HepG2 (cell line): ENCODE measurements around the gene AADACL2. TPM values are rescaled to one million over a fixed set of nuclear protein-coding genes. Genes with fewer than 3 reads are reported as not detected.

ENCODE experiments used
- ATAC-seq: fragments of 200-7000 bp; cut with Tn5 transposase; 3 replicates; pipeline ENCODE4 v1.9.1; 2020; ENCODE audit warnings: mild to moderate bottlenecking, moderate library complexity
- BruUV-seq: library from RNA; stranded (reverse); fragments of 400-500 nt; replicated peaks from 2 replicates; lab custom pipeline; 2021; lab: Mats Ljungman, UMichigan
- CTCF ChIA-PET: fragments of 300-600 bp; formaldehyde crosslinking; extraction: SDS; loops from one replicate; lab custom pipeline; 2021; ENCODE audit warnings: low total read pairs, inconsistent platforms, low intra/inter-chr PET ratio; lab: Yijun Ruan, JAX
- POLR2A ChIA-PET: fragments of 350-600 bp; sonication (Branson Sonifier 250); formaldehyde crosslinking; loops from one replicate; lab custom pipeline; 2020; ENCODE audit warnings: antibody characterized with exemption, inconsistent platforms; lab: Yijun Ruan, JAX
- DNase-seq: peaks from one replicate; pipeline ENCODE4 v3.0.0-alpha.2; 2015; ENCODE audit warnings: low spot score
- FAIRE-seq: peaks from 3 replicates; lab custom pipeline; 2011; peaks lifted over from hg19 to GRCh38; lab: Jason Lieb, UNC
- H2AFZ ChIP-seq: one replicate; pipeline ENCODE4 v1.6.1; 2011; ENCODE audit warnings: low read length, inconsistent platforms
- H3K27ac ChIP-seq: fragments of 300-600 bp; 3 replicates; pipeline ENCODE4 v1.8.0; 2011; ENCODE audit warnings: mixed run types, mild to moderate bottlenecking, mixed read lengths, low read length, inconsistent platforms; ENCODE audit not compliant: insufficient read depth; ENCODE audit errors: extremely low read length
- H3K27me3 ChIP-seq, 2 experiments: fragments of 200-600 bp in 1 of 2; 2 replicates in 1 of 2; 3 replicates in 1 of 2; pipeline versions ENCODE4 v1.6.0 to v1.8.0; 2011; ENCODE audit warnings: low read length in 2 of 2, mild to moderate bottlenecking in 2 of 2, moderate library complexity in 2 of 2, inconsistent platforms in 1 of 2; ENCODE audit not compliant: insufficient read depth in 2 of 2, control insufficient read depth in 1 of 2
- H3K36me3 ChIP-seq, 2 experiments: fragments of 200-600 bp in 1 of 2; replicated peaks in 1 of 2; 2 replicates in 1 of 2; 3 replicates in 1 of 2; pipeline versions ENCODE4 v1.5.1 to v1.8.0; 2011; ENCODE audit warnings: low read length in 2 of 2, inconsistent platforms in 1 of 2; ENCODE audit not compliant: insufficient read depth in 2 of 2, control insufficient read depth in 1 of 2
- H3K4me1 ChIP-seq: 2 replicates; pipeline ENCODE4 v1.5.1; 2012; ENCODE audit warnings: low read length, inconsistent platforms; ENCODE audit not compliant: insufficient read depth
- H3K4me2 ChIP-seq: 2 replicates; pipeline ENCODE4 v1.6.0; 2011; ENCODE audit warnings: low read depth, low read length, inconsistent platforms
- H3K4me3 ChIP-seq, 3 experiments: fragments of 200-600 bp in 1 of 3; sonication (generic), shearing (Covaris generic) in 1 of 3; replicated peaks in 1 of 3; 2 replicates each; pipeline ENCODE4 v1.5.1; 2011 to 2016; ENCODE audit warnings: low read length in 3 of 3, inconsistent platforms in 2 of 3, low read depth in 2 of 3, mild to moderate bottlenecking in 2 of 3, control low read depth in 1 of 3, mixed read lengths in 1 of 3; ENCODE audit not compliant: insufficient read depth in 1 of 3
- H3K79me2 ChIP-seq: one replicate; pipeline ENCODE4 v1.6.1; 2011; ENCODE audit warnings: low read length, inconsistent platforms; ENCODE audit not compliant: insufficient read depth
- H3K9ac ChIP-seq: 2 replicates; pipeline ENCODE4 v1.6.0; 2011; ENCODE audit warnings: mild to moderate bottlenecking, low read depth, low read length, inconsistent platforms; ENCODE audit not compliant: insufficient read depth
- H3K9me3 ChIP-seq: 2 replicates; pipeline ENCODE4 v1.5.1; 2012; ENCODE audit warnings: mild to moderate bottlenecking, low read length
- H4K20me1 ChIP-seq: 2 replicates; pipeline ENCODE4 v1.6.0; 2011; ENCODE audit warnings: inconsistent platforms, mild to moderate bottlenecking, low read length, moderate library complexity; ENCODE audit not compliant: insufficient read depth
- HNRNPK ChIP-seq: fragments of 200-400 bp; formaldehyde crosslinking; IDR thresholded peaks from 2 replicates; pipeline ENCODE4 v1.6.1; 2018; ENCODE audit warnings: low read length, low read depth, moderate library complexity, mild to moderate bottlenecking; ENCODE audit not compliant: poor library complexity, severe bottlenecking
- KLF12 ChIP-seq: sonication (generic); formaldehyde crosslinking; IDR thresholded peaks from 2 replicates; pipeline ENCODE4 v1.4.0; 2020; ENCODE audit warnings: missing genetic modification reagents, borderline replicate concordance
- MYC ChIP-seq: sonication (generic); formaldehyde crosslinking; IDR thresholded peaks from 2 replicates; pipeline ENCODE4 v1.9.0; 2021; ENCODE audit warnings: missing genetic modification reagents, borderline replicate concordance
- NKX3-1 ChIP-seq: sonication (generic); formaldehyde crosslinking; IDR thresholded peaks from 2 replicates; pipeline ENCODE4 v1.5.0; 2020; ENCODE audit warnings: missing genetic modification reagents
- PHF20 ChIP-seq: sonication (generic); formaldehyde crosslinking; IDR thresholded peaks from 2 replicates; pipeline ENCODE4 v1.5.0; 2020; ENCODE audit warnings: mild to moderate bottlenecking, missing genetic modification reagents
- POGZ ChIP-seq: sonication (generic); formaldehyde crosslinking; IDR thresholded peaks from 2 replicates; pipeline ENCODE4 v1.4.0; 2020; ENCODE audit warnings: mild to moderate bottlenecking, missing genetic modification reagents
- ZFP1 ChIP-seq: IDR thresholded peaks from 2 replicates; pipeline ENCODE4 v1.6.1; 2016
- ZFYVE20 ChIP-seq: sonication (generic); formaldehyde crosslinking; IDR thresholded peaks from 2 replicates; pipeline ENCODE4 v1.8.0; 2023; ENCODE audit warnings: low read depth, mild to moderate bottlenecking, moderate library complexity, missing genetic modification reagents, borderline replicate concordance
- ZNF17 ChIP-seq: sonication (generic); formaldehyde crosslinking; IDR thresholded peaks from 2 replicates; pipeline ENCODE4 v1.5.0; 2020; ENCODE audit warnings: mild to moderate bottlenecking, missing genetic modification reagents
- ZNF382 ChIP-seq: sonication (generic); formaldehyde crosslinking; IDR thresholded peaks from 2 replicates; pipeline ENCODE4 v1.5.0; 2020; ENCODE audit warnings: missing genetic modification reagents, mild to moderate bottlenecking, borderline replicate concordance
- ZNF747 ChIP-seq: sonication (generic); formaldehyde crosslinking; IDR thresholded peaks from 2 replicates; pipeline ENCODE4 v1.8.1; 2023; ENCODE audit warnings: missing genetic modification reagents, mild to moderate bottlenecking, borderline replicate concordance
- WGBS: methylation state at CpG from one replicate; pipeline ENCODE4 v1.1.6; 2017; ENCODE audit warnings: low lambda C conversion rate; 5-methylcytosine and 5-hydroxymethylcytosine counted together
- in situ Hi-C: cut with HindIII; loops from 2 replicates; pipeline ENCODE4 v1.10.0; 2017; ENCODE audit warnings: low pct_unique_long_range_greater_than_20kb; ENCODE audit not compliant: extremely low pct_ligation_motif_present
- intact Hi-C: fragments of 100-400 bp; cut with micrococcal nuclease; formaldehyde crosslinking; loops from one replicate; pipeline ENCODE4 v1.10.0; 2022; ENCODE audit not compliant: unreplicated experiment
- polyA plus RNA-seq, 8 experiments: library from polyadenylated mRNA; depleted of rRNA in 3 of 8; stranded (reverse) in 7 of 8; unstranded in 1 of 8; fragments of >200 nt; fragmentation: Illumina TruSeq in 4 of 8; extraction: Trizol in 4 of 8; gene quantifications; 2 replicates each; pipeline versions ENCODE4 v1.2.1 to v1.2.3, GENCODE V29; 2011 to 2016; ENCODE audit warnings: low read depth in 4 of 8, missing spikeins in 1 of 8, mixed read lengths in 1 of 8; ENCODE audit not compliant: insufficient read depth in 1 of 8
- total RNA-seq, 5 experiments: library from RNA; depleted of rRNA; stranded (reverse); fragments of >200 nt; fragmentation: Illumina TruSeq; extraction: Trizol; gene quantifications; 2 replicates each; pipeline ENCODE4 v1.2.3, GENCODE V29; 2016; ENCODE audit warnings: low read depth in 1 of 5
- TF ChIP-seq, protein P1 (sequence below): sonication (generic); formaldehyde crosslinking; IDR thresholded peaks from 2 replicates; pipeline ENCODE4 v1.5.1; 2020; ENCODE audit warnings: missing genetic modification reagents, mild to moderate bottlenecking, borderline replicate concordance
- TF ChIP-seq, protein P2 (sequence below): sonication (generic); formaldehyde crosslinking; IDR thresholded peaks from 2 replicates; pipeline ENCODE4 v1.4.0; 2020; ENCODE audit warnings: missing genetic modification reagents

Gene AADACL2
- total and polyA plus RNA-seq, 2 of the 13 experiments (the other 11 are each of a cell fraction or from before 2014, with no cell fraction given): not detected

DNA sequence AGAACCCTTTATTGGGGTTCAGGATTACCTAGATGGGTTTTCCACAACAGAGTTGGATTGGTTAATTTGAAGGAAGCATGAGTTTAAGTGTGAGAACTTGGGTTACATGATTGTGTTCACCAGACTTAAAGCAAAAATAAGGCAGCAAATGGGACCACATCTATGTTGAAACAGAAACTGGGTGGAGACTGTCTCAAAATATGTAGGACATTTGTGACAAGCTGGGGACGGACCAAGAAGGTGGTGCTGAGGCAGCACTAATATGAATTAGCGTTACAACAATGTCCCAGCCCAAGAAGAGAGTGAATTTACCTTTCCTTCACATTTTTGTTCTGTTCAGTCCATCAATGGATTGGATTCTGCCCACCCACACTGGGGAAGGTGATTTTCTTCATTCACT is 866 bp upstream of the AADACL2 start:
- Histone ChIP-seq H3K27ac (no peak overlapping the region), H3K4me3 (no peak overlapping the region), H3K9ac (no peak overlapping the region), H3K4me2 (no peak overlapping the region), H3K36me3 (no peaks in the 10 kb centered on the region), H3K4me1 (no peaks in the 10 kb centered on the region), H4K20me1 (no peaks in the 10 kb centered on the region), H2AFZ (no peak overlapping the region), H3K9me3 (no peaks in the 10 kb centered on the region), H3K27me3 (no peaks in the 10 kb centered on the region), H3K79me2 (no peaks in the 10 kb centered on the region)
- intact Hi-C loops: no loop called here
- WGBS: 25% methylated on average over 2 of the region's 2 CpGs
- no peak for TF ChIP-seq ZNF382 (CRISPR knock-in tag)
- no peak for TF ChIP-seq NKX3-1 (CRISPR knock-in tag)
- TF ChIP-seq HNRNPK: no peak
- TF ChIP-seq KLF12 (CRISPR knock-in tag): no peak
- TF ChIP-seq ZFYVE20 (CRISPR knock-in tag): no peak
- TF ChIP-seq ZNF17 (CRISPR knock-in tag): no peak
- no peak for TF ChIP-seq POGZ (CRISPR knock-in tag)
- TF ChIP-seq ZFP1 (CRISPR knock-in tag): no peak
- no peak for TF ChIP-seq MYC
- TF ChIP-seq ZNF747 (CRISPR knock-in tag): no peak
- no peak for TF ChIP-seq PHF20 (CRISPR knock-in tag)
- TF ChIP-seq, protein P1, sequence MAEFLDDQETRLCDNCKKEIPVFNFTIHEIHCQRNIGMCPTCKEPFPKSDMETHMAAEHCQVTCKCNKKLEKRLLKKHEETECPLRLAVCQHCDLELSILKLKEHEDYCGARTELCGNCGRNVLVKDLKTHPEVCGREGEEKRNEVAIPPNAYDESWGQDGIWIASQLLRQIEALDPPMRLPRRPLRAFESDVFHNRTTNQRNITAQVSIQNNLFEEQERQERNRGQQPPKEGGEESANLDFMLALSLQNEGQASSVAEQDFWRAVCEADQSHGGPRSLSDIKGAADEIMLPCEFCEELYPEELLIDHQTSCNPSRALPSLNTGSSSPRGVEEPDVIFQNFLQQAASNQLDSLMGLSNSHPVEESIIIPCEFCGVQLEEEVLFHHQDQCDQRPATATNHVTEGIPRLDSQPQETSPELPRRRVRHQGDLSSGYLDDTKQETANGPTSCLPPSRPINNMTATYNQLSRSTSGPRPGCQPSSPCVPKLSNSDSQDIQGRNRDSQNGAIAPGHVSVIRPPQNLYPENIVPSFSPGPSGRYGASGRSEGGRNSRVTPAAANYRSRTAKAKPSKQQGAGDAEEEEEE (CRISPR knock-in tag): no peak
- TF ChIP-seq, protein P2, sequence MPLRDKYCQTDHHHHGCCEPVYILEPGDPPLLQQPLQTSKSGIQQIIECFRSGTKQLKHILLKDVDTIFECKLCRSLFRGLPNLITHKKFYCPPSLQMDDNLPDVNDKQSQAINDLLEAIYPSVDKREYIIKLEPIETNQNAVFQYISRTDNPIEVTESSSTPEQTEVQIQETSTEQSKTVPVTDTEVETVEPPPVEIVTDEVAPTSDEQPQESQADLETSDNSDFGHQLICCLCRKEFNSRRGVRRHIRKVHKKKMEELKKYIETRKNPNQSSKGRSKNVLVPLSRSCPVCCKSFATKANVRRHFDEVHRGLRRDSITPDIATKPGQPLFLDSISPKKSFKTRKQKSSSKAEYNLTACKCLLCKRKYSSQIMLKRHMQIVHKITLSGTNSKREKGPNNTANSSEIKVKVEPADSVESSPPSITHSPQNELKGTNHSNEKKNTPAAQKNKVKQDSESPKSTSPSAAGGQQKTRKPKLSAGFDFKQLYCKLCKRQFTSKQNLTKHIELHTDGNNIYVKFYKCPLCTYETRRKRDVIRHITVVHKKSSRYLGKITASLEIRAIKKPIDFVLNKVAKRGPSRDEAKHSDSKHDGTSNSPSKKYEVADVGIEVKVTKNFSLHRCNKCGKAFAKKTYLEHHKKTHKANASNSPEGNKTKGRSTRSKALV: no peak
- DNase-seq (no peak), ATAC-seq (no peak), FAIRE-seq (no peak)
- in situ Hi-C loops: no loop called here
- ChIA-PET CTCF (no interaction called here), POLR2A (no interaction called here)
- BruUV-seq: no TSS peak
